Suppressor macrophage (primary cell): ENCODE measurements around the gene GRIN1.
A peak's percentile ranks its signal among the peaks of the same experiment; 100 is the strongest.

Experiments used
- DNase-seq, 4 experiments: peaks; one replicate each; pipeline ENCODE4 v3.0.0-alpha.2; 2020 to 2022

GRIN1 gene

DNA sequence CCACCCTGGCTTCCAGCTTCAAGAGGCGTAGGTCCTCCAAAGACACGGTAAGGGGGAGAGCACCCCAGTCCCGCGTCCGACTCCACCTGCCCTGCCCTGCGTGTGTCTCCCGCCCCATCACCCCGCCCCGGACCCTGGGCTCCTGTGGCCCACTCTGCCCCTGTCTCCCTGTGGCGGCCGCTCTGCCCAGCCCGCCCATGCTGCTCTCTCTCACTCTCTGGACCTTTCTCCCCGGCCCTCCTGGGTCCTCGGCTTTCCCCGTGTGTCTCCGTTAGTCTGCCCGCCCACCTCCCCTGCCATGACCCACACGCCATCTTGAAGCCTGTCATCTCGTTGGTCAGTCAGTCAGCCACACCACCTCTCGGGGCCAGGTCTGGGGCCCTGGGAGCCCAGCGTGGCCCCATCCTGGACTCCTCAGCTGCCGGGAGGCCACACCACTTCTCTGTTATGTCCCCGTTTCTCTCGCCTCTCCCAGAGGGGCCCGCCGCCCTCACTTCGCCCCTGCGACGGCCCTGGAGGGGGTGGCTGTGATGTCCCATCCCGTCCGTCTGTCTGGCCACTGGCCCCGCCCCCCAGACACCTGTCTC lies 26.4 kb downstream of the GRIN1 start:
- no peak for DNase-seq

DNA sequence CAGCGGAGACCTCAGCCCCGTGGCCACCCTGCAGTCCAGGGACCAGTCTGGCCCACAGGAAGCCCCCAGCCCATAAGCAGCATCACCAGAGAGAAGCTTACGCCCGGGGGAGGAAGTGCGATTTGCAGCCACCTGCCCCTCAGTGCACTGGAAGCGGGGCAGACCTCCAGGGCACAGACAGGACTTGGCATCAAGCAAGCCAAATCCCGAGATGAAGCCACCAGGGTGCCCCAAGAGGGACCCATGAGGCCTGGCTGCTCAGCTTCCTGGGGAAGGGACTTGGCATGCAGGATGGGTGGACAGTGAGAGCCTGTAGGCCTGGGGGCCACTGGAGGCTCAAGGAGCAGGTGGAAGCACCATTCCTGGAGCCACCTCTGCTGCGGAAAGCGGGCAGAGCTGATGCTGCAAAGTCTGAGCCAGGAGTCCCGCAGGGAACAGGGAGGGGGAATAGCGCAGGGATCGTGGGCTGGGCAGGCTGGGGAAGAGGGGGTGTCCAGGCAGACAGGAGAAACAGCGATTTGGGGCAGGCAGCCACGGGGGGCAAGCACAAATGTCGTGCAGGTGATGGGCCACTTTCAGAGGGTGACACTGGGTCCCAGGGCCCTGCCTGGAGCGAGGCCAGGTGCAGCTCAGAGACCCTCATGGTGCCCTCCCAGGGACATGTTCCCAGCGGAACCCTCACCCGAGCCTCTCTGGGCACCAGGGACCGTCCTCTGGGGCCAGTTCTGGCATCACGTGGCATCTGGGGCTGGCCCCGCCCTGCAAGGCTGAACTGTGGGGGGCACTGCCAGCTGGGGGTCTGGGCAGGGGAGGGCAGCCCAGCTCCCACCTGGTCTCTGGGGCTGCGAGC lies 27.7 kb downstream of the GRIN1 start:
- DNase-seq = no peak

DNA sequence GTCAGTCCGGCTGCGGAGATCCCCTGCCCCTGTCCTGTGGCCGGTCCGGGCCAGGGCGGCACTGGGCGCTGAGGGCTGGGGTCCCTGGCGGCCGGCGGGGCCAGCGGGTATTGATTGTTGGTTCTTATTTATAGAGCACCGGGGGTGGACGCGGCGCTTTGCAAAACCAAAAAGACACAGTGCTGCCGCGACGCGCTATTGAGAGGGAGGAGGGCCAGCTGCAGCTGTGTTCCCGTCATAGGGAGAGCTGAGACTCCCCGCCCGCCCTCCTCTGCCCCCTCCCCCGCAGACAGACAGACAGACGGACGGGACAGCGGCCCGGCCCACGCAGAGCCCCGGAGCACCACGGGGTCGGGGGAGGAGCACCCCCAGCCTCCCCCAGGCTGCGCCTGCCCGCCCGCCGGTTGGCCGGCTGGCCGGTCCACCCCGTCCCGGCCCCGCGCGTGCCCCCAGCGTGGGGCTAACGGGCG lies 28.4 kb downstream of the GRIN1 start:
- DNase-seq = no peak

DNA sequence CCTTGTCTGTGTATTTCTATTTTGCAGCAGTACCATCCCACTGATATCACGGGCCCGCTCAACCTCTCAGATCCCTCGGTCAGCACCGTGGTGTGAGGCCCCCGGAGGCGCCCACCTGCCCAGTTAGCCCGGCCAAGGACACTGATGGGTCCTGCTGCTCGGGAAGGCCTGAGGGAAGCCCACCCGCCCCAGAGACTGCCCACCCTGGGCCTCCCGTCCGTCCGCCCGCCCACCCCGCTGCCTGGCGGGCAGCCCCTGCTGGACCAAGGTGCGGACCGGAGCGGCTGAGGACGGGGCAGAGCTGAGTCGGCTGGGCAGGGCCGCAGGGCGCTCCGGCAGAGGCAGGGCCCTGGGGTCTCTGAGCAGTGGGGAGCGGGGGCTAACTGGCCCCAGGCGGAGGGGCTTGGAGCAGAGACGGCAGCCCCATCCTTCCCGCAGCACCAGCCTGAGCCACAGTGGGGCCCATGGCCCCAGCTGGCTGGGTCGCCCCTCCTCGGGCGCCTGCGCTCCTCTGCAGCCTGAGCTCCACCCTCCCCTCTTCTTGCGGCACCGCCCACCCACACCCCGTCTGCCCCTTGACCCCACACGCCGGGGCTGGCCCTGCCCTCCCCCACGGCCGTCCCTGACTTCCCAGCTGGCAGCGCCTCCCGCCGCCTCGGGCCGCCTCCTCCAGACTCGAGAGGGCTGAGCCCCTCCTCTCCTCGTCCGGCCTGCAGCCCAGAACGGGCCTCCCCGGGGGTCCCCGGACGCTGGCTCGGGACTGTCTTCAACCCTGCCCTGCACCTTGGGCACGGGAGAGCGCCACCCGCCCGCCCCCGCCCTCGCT lies 29.0 kb downstream of the GRIN1 start:
- peak in 2 of 4 experiments; percentile 15 to 38 for DNase-seq

DNA sequence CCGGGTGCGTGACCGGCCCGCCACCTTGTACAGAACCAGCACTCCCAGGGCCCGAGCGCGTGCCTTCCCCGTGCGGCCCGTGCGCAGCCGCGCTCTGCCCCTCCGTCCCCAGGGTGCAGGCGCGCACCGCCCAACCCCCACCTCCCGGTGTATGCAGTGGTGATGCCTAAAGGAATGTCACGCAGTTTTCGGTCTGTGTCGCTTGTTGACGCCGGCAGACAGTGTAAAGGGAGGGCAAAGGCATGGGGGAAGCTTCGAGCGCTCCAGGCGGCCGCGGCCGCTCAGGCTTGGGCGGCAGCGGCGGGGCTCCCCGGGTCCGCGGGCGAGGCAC lies 29.6 kb downstream of the GRIN1 start:
- no peak for DNase-seq

DNA sequence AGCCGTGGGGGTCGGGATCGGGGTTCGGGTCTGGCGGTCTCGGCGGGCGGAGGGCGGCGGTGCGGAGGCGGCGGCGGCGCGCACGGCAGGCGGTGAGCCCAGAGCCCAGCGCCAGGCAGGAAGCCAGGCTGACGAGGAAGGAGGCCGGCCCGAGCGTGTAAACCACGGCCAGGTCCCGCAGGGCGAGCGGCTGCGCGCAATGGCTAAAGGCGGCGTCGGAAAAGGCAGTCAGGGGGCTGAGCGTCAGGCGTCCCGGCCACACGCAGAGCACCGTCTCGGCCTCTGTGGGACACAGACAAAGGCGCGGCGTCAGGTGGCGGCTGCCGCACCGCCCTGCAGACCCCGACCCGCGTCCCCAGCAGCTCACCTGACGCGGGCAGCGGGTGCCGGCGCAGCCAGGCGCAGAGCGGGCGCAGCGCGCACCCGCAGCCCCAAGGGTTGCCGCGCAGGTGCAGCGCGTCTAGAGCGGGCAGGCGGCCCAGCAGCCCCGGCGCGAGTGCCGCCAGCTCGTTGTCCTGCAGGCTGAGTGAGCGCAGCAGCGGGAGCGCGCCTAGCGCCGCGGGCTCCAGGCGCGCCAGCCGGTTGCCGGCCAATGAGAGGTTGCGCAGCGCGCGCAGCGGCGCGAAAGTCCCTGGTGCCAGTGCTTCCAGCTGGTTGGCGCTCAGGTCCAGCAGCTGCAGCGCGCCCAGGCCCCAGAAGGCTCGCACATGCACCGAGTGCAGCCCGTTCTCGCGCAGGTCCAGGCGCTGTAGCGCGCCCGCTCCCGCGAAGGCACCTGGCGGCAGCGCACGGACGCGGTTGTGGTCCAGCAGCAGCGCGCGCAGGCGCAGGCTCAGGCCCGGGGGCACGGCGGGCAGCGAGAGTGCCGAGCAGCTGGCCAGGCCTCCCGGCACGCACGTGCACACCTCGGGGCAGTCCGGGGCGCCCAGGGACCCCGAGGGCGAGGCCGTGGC lies 30.2 kb downstream of the GRIN1 start:
- peak in 3 of 4 experiments; percentile 23 to 52 (median 27) for DNase-seq

DNA sequence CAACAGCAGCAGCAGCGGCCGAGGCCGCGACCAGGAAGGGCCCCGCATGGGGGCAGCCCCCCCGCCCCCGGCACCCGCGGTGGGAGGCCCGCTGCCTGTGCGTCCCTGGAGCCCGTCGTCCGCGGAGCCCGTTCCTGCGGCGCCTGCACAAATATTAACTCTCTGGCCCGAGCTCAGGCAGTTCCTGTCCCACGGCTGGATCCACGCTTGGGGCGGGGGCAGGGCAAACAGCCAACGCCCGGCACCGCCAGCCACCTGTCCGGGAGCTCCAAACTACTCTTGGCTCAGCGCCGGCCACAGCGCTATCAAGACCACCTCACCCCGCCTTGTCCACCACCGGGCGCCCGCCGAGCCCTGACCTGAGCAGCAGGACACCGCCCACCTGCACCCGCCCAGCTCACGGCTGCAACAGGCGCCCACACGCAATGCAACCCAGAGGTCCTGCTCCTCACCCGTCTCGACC lies 31.0 kb downstream of the GRIN1 start, which contains the start of gene LRRC26:
Gene LRRC26, minus strand, starts transcription at position 156 of the 463 bp plus-strand sequence. Its CDS starts 108 bp downstream, at position 48.
- no peak for DNase-seq

DNA sequence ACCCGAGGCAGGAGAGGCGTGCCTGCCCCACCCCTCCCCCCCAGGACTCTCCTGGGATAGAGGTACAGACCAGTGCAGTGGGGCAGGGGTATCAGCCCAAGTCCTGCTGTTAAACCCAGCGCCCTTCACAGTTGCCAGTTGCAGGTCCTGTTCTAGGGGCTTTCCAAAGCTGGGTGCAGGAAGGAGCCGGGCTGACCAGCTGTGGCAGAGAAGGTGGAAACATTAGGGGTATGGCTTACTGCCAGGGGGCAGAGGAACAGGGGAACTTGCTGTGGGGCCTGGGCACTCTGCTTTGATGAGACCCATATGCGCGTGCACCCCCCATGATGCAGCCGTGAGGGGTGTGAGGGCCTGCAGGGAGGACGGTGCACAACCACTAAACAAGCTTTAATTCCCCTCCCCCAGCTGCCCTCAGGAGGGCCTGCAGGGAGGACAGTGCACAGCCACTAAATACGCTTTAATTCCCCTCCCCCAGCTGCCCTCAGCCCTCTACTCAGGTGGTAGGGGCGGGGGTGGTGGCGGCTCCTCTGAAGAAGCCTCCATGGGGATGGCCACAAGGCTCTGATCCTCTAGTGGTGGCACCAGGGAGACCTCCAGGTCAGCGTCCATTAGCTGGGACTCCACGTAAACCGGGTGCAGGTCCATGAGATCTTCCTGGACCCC lies 31.7 kb downstream of the GRIN1 start:
- DNase-seq = no peak

DNA sequence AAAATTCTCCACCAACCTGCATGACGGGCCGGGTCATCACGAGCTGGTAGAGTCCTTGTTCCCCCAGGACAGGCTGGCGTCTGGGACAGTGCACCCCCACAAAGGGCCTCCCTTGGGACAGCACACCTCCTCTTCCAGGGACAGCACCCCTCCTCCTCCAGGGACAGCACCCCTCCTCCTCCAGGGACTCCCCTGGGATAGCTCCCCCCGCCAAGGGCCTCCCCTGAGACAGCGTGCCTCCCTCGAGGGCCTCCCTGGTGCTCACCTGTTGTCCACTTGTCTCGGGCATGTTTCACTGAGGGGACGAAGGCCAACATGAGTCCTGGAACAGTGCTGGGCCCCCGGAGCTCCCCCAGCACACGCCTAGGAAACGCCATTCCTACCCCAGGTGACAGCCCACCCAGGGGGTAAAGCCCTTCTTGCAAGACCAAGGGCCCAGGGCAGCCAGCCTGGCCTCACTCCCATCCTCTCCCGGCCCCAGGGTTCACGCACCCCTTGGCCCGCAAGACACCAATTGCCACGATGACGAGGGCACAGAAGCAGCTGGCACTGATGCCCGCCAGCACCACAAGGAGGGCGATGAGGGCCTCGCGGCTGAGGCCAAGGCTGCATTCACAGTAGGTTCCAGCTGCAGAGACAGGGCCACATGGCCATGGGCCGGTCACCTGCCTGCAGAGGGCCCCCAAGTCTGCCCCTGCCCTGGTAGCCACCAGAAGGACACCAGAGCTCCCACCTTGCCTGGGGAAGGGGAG lies 32.4 kb downstream of the GRIN1 start:
- DNase-seq = no peak

DNA sequence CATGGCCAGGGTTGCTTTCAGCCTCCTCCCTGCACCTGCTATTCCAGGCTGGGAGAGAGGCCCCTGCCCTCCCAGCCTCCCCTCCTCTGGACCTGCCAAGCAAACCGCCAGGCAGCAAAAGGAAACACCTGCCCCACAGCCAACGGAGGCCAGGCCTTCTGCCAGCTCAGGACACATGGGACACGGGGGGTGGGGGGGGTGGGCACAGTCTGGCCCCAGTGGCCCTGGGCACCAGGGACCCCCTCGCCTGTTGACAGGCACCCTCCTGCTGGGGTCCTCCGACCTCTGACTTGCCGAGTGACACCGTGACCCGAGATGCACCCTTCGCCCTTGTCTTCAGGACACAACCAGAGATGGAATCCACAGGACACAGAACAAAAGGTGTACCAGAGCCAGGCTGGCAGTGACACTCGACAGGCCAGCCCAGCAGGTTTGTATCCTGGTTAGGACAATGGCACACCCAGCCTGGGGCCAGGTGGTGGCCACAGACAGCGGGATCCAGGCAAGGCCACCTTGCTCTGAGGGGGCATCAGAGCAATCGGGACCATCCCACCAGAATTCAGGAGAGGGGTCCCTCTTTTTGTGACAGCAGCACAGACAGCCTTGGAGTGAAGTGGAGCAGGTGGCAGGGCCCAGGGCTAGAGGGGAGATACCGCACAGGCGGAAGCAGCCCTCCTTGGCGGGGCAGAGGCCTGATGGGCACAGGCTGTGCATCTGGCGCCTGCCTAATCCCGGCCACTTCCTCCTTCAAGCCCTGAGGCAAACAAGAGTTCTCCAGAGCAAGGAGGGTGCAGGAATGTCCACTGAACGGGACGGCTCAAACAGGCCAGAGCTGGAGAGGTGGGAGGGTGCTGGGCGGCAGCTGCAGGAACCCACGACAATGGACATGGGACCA lies 34.2 kb downstream of the GRIN1 start:
- no peak for DNase-seq

DNA sequence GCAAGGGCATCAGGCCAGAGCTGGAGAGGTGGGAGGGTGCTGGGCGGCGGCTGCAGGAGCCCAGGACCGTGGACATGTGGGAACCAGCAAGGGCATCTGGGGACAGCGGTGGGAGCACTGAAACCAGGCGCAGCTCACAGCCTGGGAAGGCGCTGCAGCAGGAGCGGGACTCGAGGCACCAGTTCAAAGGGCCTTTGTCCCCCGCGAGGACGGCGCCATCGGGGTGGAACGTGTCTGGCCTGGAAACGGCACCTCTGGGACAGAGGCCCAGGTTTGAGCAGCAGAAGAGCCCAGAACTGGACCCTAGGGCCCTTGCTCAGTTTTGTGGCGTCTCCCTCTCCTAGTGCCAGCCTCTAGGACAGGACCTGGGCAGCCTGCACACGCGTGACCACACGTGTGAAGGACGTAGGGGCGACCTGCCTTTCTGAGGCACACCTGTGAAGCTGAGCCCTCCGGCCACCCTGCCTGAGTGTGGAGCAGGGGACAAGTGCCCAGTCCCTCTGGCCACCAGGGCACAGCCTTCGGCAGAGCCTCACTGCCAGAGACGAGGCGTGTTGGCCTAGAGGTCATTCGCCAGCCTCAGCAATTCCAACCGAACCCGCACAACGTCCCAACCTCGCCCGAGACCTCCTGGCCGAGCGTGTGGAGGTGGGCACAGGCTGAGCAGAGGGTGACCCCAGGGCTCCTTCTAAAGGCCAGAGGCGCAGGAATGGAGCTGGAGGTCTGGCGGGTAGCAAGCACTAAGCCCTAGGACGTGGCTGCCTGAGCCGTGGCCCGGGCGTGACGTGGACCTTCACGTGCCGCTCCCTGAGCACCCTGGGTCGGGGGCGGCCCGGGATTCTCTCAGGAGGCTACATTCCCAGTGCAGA lies 35.1 kb downstream of the GRIN1 start:
- DNase-seq = no peak

DNA sequence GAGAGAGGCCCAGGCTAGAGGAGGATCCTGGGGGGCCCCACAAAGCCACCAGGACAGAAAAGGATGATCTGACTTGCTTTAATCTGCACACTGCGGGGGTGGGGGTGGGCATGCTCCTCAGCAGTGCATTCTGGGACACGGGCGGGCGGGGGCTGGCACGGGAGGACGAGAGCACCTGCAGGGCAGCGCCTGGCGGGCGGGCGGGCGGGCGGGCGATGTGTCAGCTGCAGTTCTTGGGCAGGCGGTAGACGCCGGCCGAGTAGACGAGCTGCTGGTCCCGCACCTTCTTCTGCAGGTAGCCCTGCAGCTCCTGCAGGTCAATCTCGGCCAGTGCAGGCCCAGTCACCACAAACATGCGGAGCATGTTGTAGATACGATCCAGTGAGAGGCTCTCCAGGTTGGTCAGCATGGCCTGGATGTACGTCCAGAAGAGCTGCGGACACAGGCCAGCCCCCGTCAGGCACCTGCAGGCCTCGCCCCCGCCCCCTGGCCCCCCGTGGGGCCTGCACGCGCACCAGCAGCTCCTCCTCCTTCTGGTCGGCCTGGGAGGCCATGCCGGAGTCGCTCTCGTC lies 35.9 kb downstream of the GRIN1 start:
- no peak for DNase-seq

DNA sequence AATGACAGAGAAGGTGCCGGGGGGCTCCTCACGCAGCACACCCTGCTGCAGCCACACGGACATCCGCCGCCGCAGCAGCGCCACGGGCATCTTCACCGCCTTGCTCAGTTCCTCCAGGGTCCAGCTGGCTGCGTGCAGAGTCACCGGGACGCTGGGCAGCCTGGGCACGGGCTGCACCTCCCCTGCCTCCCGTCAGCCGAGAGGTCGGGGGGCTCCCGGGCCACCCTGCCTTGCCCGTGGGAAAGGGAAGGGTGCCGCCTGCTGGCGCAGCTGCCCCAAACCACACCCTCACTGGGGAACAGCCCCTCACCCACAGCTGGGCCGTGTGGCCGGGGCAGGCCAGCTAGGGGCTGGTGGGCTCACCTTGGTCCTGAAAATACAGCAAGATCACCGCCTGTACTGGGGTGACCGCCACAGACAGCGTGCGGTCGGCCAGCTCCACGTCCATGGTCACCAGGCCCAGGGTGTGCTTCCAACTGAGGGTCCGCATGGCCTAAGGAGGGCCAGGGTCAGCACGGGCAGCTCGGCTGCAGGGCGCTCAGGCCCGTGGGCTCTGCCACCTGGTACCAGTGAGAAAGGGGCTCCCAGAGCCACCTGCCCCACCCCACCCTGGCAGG lies 36.5 kb downstream of the GRIN1 start:
- DNase-seq = no peak

DNA sequence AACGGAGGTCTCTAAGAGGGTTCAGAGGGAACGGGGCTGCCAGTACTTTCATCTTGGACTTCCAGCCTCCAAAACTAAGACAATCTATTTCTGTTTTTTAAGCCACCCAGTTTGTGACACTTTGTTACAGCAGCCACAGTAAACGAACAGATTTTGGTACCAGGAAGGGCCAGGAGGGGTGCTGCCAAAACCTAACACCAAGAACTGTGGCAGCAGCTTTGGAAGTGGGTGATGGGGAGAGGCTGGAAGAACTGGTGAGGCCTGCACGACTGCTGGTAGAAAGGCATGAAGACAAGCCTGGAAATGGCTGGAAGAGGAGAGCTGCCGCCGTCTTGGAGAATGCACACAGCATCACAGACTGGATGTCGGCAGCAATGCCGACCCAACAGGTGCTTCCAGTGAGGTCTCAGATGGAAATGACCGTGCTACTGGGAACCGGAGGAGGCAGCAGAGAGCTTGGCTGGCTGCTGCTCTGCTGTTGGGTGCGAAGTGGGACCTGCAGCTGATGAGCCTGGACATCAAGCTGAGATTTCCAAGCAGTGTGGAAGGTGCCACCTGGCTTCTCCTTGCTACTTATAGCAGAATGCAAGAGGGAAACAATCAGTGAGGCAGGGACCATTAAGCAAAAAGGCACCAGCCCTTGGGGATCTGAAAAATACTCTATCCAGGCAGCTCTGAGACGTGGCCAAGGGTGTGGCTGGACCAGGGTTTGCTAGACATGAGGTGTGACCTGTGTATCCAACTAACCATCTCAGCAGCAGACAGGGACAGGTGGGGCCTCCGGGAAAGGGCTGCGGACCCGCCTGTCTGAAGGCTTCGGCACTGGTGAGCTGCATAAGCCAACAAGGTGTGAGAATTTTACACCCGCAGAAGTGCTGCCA lies 37.6 kb downstream of the GRIN1 start:
- DNase-seq = peak in 2 of 4 experiments; percentile 42 to 45

DNA sequence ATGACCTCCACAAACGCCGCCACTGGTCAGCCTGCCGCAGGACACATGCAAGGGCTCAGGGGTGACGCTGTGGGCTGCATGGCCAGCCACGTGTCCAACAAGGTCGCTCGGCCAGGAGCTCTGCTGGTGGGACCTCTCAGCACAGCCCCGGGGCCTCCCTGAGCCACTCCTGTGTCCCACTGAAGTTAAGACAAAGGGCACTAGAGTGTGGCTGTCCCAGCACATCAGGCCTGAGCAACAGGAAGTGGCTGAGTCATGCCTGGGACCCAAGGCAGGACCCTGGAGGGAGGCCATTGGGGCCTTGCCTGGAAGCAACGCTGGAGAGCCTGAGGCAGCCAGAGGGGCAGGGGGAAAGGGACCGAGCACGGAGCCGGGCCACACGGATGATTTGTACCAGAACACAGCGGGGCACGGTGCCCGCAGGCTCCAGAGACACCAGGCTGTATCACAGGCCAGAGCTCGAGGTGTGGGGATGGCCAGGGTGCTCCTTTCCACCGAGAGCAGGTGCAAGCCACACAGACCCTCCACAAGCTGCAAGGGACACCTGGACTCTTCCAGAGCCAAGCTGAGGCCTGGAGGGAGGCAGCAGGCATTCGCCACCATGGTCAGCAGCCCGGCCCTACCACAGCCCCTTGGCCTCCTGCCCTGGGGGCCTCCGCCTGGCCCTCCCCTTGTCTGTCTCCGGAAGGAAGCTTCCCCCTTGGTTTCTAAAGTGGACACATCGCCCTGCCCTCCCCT lies 39.4 kb downstream of the GRIN1 start:
- no peak for DNase-seq
